GM23338 (cell line): ENCODE results near the gene ARHGDIA.

Experiments
- CREB1 ChIP-seq: fragments of 250-450 bp; sonication (Bioruptor Pico); IDR thresholded peaks from 2 replicates; pipeline ENCODE4 v1.5.0; 2020; ENCODE audit warnings: low read depth, mild to moderate bottlenecking, moderate library complexity
- CTCF ChIP-seq, 2 experiments: fragments of 200-600 bp in 1 of 2; sonication (generic) in 1 of 2; conservative IDR thresholded peaks; 2 replicates each; pipeline versions ENCODE4 v1.5.1 to v1.6.1; 2016 to 2017; ENCODE audit warnings: antibody characterized with exemption in 2 of 2, low read depth in 2 of 2, mild to moderate bottlenecking in 2 of 2, moderate library complexity in 1 of 2
- EZH2 ChIP-seq: fragments of 200-600 bp; sonication (generic); IDR thresholded peaks from one replicate; pipeline ENCODE4 v1.8.0; 2017; ENCODE audit warnings: antibody characterized with exemption, mild to moderate bottlenecking, low read depth; ENCODE audit not compliant: unreplicated experiment
- EZH2phosphoT487 ChIP-seq: fragments of 200-600 bp; sonication (generic); IDR thresholded peaks from one replicate; pipeline ENCODE4 v1.8.1; 2018; ENCODE audit warnings: antibody characterized with exemption; ENCODE audit not compliant: unreplicated experiment
- POLR2AphosphoS5 ChIP-seq: IDR thresholded peaks from 2 replicates; pipeline ENCODE4 v1.6.1; 2016; ENCODE audit warnings: antibody characterized with exemption, low read depth
- REST ChIP-seq: IDR thresholded peaks from one replicate; pipeline ENCODE4 v1.6.1; 2018; ENCODE audit warnings: antibody characterized with exemption; ENCODE audit not compliant: unreplicated experiment
- ZNF114 ChIP-seq: fragments of 250-450 bp; sonication (Bioruptor Pico); IDR thresholded peaks from 2 replicates; pipeline ENCODE4 v1.5.0; 2020; ENCODE audit warnings: mild to moderate bottlenecking, moderate library complexity
- ZNF331 ChIP-seq: fragments of 250-450 bp; sonication (Bioruptor Pico); IDR thresholded peaks from 2 replicates; pipeline ENCODE4 v1.5.0; 2020; ENCODE audit warnings: low read depth, mild to moderate bottlenecking, moderate library complexity

- TF ChIP-seq CTCF (conservative IDR thresholded peaks at IDR 0.05; ENCODE audit: low read depth in 2 of 2) (no peak), CREB1 (CRISPR knock-in tag) (no peak), EZH2 (no peak), ZNF331 (no peak), REST (no peak), EZH2phosphoT487 (no peak), ZNF114 (CRISPR knock-in tag) (no peak), POLR2AphosphoS5 (no peak)
Measured at GRCh38 chr17:81884968-81885367, 13.8 kb upstream of the ARHGDIA start.
